ENCODE results near the gene TMEM52.

- TF ChIP-seq POLR2A (IDR thresholded peaks at IDR 0.05) = no peak
- TF ChIP-seq CTCF (IDR thresholded peaks at IDR 0.05) = no peak
Measured at GRCh38 chr1:1960480-1961196, 41.6 kb upstream of the TMEM52 start.

All from esophagus squamous epithelium (tissue), 4 donors.